Muscle of leg (tissue), 11 donors: ENCODE results near the gene AGRN. TPM values are rescaled to one million over a fixed set of nuclear protein-coding genes. Genes with fewer than 3 reads are reported as not detected.
A peak's percentile ranks its signal among the peaks of the same experiment; 100 is the strongest.
"Not testable (repeated sequence)": the region's sequence is repeated elsewhere in the genome, so short reads cannot be mapped to it uniquely, and the experiment has no call there.

ENCODE experiments used
- DNase-seq: peaks from one replicate; pipeline ENCODE4 v3.0.0; 2013
- H3K27ac ChIP-seq: one replicate; pipeline ENCODE4 v1.5.1; 2013; ENCODE audit warnings: mild to moderate bottlenecking, low read length, control low read depth
- H3K27me3 ChIP-seq: one replicate; pipeline ENCODE4 v1.6.1; 2013; ENCODE audit warnings: low read length; ENCODE audit not compliant: control insufficient read depth, insufficient read depth
- H3K36me3 ChIP-seq: one replicate; pipeline ENCODE4 v1.6.1; 2013; ENCODE audit warnings: low read length; ENCODE audit not compliant: control insufficient read depth, insufficient read depth
- H3K4me1 ChIP-seq: one replicate; pipeline ENCODE4 v1.6.1; 2013; ENCODE audit warnings: low read length; ENCODE audit not compliant: control insufficient read depth, insufficient read depth
- H3K4me3 ChIP-seq: one replicate; pipeline ENCODE4 v1.5.1; 2013; ENCODE audit warnings: low read length, control low read depth
- H3K9me3 ChIP-seq: replicated peaks from 2 replicates; pipeline ENCODE4 v1.6.1; 2013; ENCODE audit warnings: low read depth, low read length; ENCODE audit not compliant: control insufficient read depth
- WGBS: methylation state at CpG from one replicate; pipeline ENCODE4 v1.1.5; 2013; ENCODE audit warnings: missing lambda C conversion rate; ENCODE audit not compliant: insufficient coverage; 5-methylcytosine and 5-hydroxymethylcytosine counted together
- polyA plus RNA-seq, 8 donors: library from polyadenylated mRNA; unstranded; fragments of 120-200 nt; gene quantifications; one replicate each; pipeline versions ENCODE4 v1.2.1 to v1.2.3, GENCODE V29; 2013; ENCODE audit warnings: inconsistent platforms in 1 of 8, low replicate concordance in 1 of 8; ENCODE audit not compliant: insufficient read length in 8 of 8, insufficient read depth in 1 of 8
- total RNA-seq: library from RNA; stranded (reverse); fragments of 120-200 nt; gene quantifications from one replicate; pipeline ENCODE4 v1.2.4, GENCODE V29; 2013

Gene AGRN
- total and polyA plus RNA-seq, 9 donors, result 16.0 to 92.0 (median 58.0) TPM

DNA sequence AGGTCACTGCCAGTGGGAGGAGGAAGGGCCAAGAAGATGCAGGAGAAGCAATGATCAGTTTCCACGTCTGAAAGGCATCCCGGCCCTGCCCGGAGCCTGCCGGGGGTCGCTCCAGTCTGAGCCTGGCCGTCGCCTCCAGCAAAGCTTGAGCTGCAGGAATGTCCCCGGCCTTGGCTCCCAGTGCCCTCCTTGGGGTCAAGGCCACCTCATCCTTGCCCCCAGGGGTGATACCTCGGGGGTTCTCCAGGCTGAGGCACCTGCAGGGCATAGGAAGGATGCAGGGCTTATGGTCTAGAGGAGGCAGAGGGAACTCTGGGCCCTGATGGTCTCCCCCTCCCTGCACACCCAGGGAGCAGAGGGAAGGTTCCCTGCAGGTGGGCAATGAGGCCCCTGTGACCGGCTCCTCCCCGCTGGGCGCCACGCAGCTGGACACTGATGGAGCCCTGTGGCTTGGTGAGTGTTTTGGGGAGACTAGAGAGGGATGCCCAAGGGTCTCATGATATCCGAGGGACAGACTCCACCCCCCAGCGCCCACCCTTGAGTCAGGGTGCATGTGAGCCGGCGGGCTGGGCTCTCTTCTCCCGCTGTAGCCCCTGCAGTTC is 34.3 kb downstream of the AGRN start:
- Histone ChIP-seq H3K4me3 (no peak overlapping the region), H3K27me3 (peaks cover 23% of the 10 kb centered on the region), H3K36me3 (peaks cover 40% of the 10 kb centered on the region), H3K9me3 (no peaks in the 10 kb centered on the region), H3K27ac (no peak overlapping the region), H3K4me1 (peaks cover 5% of the 10 kb centered on the region)
- WGBS, result 91% methylated on average over 13 of the region's 18 CpGs
- DNase-seq, result no peak

DNA sequence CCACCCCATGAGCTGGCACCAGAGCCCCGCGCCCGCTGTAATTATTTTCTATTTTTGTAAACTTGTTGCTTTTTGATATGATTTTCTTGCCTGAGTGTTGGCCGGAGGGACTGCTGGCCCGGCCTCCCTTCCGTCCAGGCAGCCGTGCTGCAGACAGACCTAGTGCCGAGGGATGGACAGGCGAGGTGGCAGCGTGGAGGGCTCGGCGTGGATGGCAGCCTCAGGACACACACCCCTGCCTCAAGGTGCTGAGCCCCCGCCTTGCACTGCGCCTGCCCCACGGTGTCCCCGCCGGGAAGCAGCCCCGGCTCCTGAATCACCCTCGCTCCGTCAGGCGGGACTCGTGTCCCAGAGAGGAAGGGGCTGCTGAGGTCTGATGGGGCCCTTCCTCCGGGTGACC is 35.1 kb downstream of the AGRN start:
- WGBS, result 86% methylated on average over 20 of the region's 23 CpGs
- no peak overlapping the region for H3K4me3 ChIP-seq
- peaks cover 28% of the 10 kb centered on the region for H3K27me3 ChIP-seq
- H3K27ac ChIP-seq, result no peak overlapping the region
- H3K9me3 ChIP-seq, result no peaks in the 10 kb centered on the region
- no peak for DNase-seq
- peaks cover 33% of the 10 kb centered on the region for H3K36me3 ChIP-seq
- peaks cover 8% of the 10 kb centered on the region for H3K4me1 ChIP-seq

DNA sequence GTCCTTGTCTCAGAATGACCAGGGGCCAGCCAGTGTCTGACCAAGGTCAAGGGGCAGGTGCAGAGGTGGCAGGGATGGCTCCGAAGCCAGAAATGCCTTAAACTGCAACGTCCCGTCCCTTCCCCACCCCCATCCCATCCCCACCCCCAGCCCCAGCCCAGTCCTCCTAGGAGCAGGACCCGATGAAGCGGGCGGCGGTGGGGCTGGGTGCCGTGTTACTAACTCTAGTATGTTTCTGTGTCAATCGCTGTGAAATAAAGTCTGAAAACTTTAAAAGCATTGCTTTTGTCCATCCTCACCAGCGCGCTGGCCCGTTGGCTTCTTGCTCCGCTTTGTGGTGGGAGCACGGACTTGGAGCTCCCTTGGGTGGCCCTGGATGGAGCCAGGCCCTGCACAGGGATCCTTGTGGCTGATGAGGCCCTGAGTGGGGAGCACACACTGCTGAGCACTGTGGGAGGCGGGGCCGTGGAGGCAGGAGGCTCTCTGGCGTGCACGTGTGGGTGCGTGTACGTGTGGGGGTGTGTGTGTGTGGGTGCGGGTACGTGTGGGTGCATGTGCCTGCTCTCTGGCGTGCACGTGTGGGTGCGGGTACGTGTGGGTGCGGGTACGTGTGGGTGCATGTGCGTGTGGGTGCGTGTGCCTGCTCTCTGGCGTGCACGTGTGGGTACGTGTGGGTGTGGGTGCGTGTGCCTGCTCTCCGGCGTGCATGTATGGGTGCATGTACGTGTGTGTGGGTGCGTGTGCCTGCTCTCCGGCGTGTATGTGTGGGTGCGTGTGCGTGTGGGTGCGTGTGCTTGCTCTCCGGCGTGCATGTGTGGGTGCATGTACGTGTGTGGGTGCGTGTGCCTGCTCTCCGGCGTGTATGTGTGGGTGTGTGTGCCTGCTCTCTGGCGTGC is 36.2 kb downstream of the AGRN start:
- peaks cover 39% of the 10 kb centered on the region for H3K27me3 ChIP-seq
- 83% methylated on average over 27 of the region's 50 CpGs for WGBS
- no peak overlapping the region for H3K4me3 ChIP-seq
- DNase-seq, result no peak
- peaks cover 8% of the 10 kb centered on the region for H3K4me1 ChIP-seq
- H3K36me3 ChIP-seq, result peaks cover 31% of the 10 kb centered on the region
- H3K9me3 ChIP-seq, result no peaks in the 10 kb centered on the region
- no peak overlapping the region for H3K27ac ChIP-seq

DNA sequence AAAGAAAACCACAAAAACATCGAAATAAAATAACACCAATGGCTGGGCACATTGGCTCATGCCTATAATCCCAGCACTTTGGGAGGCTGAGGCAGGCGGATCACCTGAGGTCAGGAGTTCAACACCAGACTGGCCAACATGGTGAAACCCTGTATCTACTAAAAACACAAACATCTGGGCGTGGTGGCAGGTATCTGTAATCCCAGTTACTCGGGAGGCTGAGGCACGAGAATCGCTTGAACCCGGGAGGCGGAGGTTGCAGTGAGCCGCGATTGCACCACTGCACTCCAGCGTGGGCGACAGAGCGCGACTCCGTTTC is 37.8 kb downstream of the AGRN start:
- not testable (repeated sequence) for H3K9me3 ChIP-seq, H3K27ac ChIP-seq, DNase-seq, H3K4me3 ChIP-seq
- Histone ChIP-seq H3K4me1 (peaks cover 14% of the 10 kb centered on the region), H3K36me3 (peaks cover 19% of the 10 kb centered on the region), H3K27me3 (peaks cover 54% of the 10 kb centered on the region)
- no CpG with 5 or more reads among the region's 15 CpGs for WGBS

DNA sequence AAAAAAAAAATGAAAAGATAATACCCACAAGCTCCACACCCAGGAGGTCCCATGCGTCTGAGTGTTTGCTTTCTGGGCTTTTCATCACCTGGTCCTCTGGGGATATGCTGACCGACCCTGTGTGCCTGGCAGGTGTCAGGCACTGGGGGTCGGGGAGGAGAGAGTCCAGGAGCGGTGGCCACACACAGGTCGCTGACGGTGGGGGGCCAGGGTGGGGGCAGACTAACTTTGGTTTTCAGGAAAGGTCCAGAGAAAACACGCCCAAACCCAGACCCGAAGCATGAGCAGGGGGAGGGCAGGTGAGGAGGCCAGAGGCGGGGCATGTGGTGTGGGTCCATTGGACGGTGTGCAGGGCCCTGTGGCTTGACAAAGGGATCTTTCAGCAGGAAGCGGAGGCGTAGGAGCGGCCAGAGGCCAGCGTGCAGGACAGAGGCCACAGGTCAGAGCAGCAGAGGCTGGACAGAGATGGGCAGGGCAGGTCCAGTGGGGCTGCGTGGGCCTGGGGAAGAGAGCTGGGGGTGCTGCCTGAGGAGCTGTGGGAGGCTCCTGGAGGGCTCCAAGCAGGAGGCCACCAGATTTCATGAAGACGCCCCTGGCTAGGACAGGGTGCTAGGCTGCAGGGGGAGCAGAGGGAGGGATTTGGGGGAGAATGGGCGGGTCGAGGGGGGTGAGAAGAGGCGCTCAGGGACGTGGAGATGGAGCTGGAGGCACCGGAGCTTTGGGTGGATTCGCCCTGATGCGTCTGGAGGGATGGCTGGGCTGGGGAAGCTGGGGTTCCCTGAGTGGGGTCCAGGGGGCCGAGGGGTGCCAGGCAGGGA is 38.4 kb downstream of the AGRN start:
- no peak for DNase-seq
- Histone ChIP-seq H3K9me3 (no peaks in the 10 kb centered on the region), H3K27ac (no peak overlapping the region), H3K27me3 (peaks cover 59% of the 10 kb centered on the region), H3K4me3 (no peak overlapping the region), H3K4me1 (peaks cover 15% of the 10 kb centered on the region), H3K36me3 (peaks cover 19% of the 10 kb centered on the region)
- WGBS, result 16% methylated on average over 23 of the region's 24 CpGs

DNA sequence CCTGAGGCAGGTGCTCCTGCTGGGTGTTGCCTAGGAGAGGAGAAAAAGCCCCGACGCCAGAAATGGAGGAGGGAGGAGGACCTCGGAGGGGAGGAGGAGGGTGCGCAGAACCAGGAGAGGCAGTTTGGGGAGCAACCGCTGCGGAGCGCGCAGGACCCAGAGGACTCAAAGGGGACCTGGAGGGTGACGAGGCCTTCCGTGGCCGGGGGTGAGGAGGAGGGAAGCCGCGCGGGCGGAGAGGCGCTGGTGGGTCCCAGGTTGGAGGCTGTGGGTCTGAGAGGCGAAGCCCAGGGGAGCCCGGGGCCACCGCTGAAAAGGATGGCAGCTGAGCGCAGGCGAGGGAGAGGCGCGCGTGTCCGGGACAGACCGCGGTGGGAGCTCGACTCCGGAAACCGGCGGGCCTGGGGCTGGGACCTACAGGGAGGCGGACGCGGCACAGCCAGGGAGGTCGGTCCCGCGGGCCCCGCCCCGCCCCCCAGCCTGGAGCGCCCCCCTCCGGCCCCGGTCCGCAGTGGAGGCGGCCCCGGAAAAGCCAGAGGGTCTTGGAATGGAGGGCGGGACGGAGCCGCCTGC is 39.1 kb downstream of the AGRN start:
- DNase-seq, result no peak
- Histone ChIP-seq H3K27ac (no peak overlapping the region), H3K4me1 (peaks cover 20% of the 10 kb centered on the region), H3K9me3 (no peaks in the 10 kb centered on the region), H3K4me3 (peak overlapping the region; percentile 19), H3K36me3 (peaks cover 13% of the 10 kb centered on the region), H3K27me3 (peaks cover 66% of the 10 kb centered on the region)
- 1% methylated on average over 48 of the region's 48 CpGs for WGBS

DNA sequence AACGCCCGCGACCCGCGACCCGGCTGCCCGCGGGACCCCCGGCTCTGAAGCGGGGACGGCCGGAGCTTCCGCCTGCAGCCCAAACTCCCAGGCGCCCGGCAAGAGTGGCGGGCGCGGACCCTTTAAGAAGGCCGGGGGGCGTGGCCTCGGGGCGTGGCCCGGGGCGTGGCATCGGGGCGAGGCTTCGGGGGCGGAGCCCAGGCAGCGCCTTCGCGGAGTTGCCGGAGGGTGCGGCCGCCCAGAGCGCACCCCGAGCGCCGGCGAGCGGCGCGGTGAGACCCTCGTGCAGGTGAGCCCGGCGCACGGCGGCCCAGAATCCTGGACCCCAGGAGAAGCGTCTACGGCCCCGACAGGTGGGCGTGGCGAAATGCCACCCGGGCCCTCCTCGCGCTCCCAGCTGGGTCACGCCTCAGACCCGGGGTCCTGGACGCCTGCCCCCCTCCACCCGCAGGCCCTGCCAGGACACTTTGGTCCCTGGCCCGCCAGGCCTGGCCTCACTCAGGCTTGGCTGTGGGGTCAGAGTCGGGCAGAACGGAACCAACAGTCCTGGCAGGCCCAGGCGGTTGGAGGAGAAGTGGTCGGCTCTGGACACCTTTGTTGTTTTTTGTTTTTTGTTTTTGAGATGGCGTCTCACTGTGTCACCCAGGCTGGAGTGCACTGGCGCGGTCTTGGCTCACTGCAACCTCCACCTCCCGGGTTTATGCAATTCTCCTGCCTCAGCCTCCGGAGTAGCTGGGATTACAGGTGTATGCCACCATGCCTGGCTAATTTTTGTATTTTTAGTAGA is 39.8 kb downstream of the AGRN start:
- Histone ChIP-seq H3K27me3 (peaks cover 72% of the 10 kb centered on the region), H3K4me1 (peaks cover 22% of the 10 kb centered on the region), H3K36me3 (peaks cover 9% of the 10 kb centered on the region), H3K27ac (no peak overlapping the region), H3K9me3 (no peaks in the 10 kb centered on the region), H3K4me3 (peak overlapping the region; percentile 35)
- DNase-seq, result peak; percentile 74
- under 1% methylated on average over 58 of the region's 69 CpGs for WGBS

DNA sequence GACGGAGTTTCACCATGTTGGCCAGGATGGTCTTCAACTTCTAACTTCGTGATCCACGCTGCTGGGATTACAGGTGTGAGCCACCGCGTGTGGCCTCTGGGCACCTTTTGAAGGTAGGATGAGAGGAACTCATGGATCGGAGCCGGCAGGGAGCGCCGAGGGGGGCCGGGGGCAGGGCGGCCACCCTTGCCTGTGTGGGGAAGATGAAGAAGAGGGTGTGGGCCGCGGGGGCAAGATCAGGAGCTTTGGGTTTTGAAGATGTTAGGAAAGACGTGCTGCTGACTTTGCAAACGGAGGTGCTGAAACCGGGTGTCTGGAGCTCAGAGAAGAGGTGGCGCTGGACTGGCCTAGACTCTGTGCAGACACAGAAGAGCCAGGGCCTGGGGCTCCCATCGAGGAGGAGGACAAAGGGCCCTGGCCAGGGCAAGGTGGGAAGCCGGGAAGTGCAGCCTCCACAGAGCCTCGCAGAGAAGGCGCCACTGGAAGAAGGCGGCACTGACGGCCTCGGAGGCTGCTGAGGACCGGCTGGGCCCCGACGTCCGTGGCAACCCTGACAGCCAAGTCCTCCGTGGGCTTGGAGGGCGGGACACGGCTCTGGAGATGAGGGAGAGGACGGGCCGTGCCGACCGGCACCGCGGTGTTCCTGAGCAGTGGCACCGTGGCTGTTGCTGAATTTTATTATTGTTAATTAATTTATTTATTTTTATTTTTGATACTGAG is 40.5 kb downstream of the AGRN start:
- peaks cover 22% of the 10 kb centered on the region for H3K4me1 ChIP-seq
- DNase-seq, result no peak
- no peaks in the 10 kb centered on the region for H3K9me3 ChIP-seq
- H3K27me3 ChIP-seq, result peaks cover 75% of the 10 kb centered on the region
- peaks cover 1% of the 10 kb centered on the region for H3K36me3 ChIP-seq
- H3K27ac ChIP-seq, result no peak overlapping the region
- WGBS, result 39% methylated on average over 29 of the region's 38 CpGs
- H3K4me3 ChIP-seq, result no peak overlapping the region

DNA sequence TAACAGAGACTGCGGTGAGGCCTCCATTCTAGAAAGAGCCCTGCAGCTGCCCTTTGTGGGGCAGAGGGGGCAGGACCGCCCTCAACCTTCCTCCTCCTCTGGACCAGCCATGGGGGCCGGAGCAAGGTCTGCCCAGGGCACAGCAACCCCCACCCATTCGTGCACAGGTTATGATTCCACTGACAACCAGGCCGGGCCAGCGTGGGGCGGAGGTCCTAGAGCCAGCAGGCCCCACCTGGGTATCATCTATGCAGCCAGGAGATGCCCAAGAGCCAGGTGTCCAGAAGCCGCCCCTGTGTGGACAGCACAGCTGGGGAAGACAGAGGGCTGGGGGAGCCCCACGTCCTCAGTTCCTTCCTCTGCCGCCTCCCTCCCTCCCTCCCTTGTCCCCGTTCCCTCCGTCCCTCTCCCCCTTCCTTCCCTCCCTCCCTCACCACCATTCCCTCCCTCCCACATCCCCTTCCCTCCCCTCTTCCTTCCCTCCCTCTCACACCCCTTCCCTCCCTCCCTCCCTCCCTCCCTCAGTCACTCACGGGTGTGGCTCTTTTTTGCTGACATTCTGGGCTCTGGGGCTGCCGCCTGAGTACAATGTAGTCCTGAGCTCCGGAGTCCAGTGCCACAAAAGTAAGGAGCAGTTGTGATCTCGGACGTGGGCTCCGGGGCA is 41.9 kb downstream of the AGRN start:
- Histone ChIP-seq H3K36me3 (no peaks in the 10 kb centered on the region), H3K4me1 (peaks cover 22% of the 10 kb centered on the region), H3K9me3 (no peaks in the 10 kb centered on the region), H3K27me3 (peaks cover 84% of the 10 kb centered on the region), H3K4me3 (no peak overlapping the region), H3K27ac (no peak overlapping the region)
- WGBS, result 45% methylated on average over 13 of the region's 18 CpGs
- peak; percentile 38 for DNase-seq
